GM12878 (cell line): ENCODE results near the gene MT1E. TPM values are rescaled to one million over a fixed set of nuclear protein-coding genes. Genes with fewer than 3 reads are reported as not detected.

Experiments used
- ATAC-seq: fragments of 200-7000 bp; cut with Tn5 transposase; 3 replicates; pipeline ENCODE4 v1.9.1; 2020; ENCODE audit warnings: mild to moderate bottlenecking, moderate library complexity
- BruUV-seq: library from RNA; stranded (reverse); fragments of 400-500 nt; replicated peaks from 2 replicates; lab custom pipeline; 2021; lab: Mats Ljungman, UMichigan
- CTCF ChIA-PET: fragments of 300-600 bp; sonication (Branson Sonifier 250); formaldehyde crosslinking; extraction: SDS; loops from one replicate; lab custom pipeline; 2021; ENCODE audit warnings: inconsistent platforms; lab: Yijun Ruan, JAX
- POLR2A ChIA-PET: fragments of 350-600 bp; formaldehyde crosslinking; extraction: SDS; loops from one replicate; lab custom pipeline; 2021; ENCODE audit warnings: inconsistent platforms; lab: Charles Lee
- RAD21 ChIA-PET: fragments of 300-600 bp; sonication (Branson Sonifier 250); formaldehyde crosslinking; loops from one replicate; lab custom pipeline; 2023; ENCODE audit warnings: antibody characterized with exemption; ENCODE audit not compliant: unreplicated experiment; lab: Charles Lee
- SMC1A ChIA-PET: fragments of 300-600 bp; sonication (Branson Sonifier 250); formaldehyde crosslinking; loops from one replicate; lab custom pipeline; 2023; ENCODE audit not compliant: unreplicated experiment, uncharacterized antibody; lab: Charles Lee
- DNase-seq: peaks from one replicate; pipeline ENCODE4 v3.0.0-alpha.2; 2011; ENCODE audit warnings: low read depth, low spot score
- FAIRE-seq: peaks from 3 replicates; lab custom pipeline; 2011; peaks lifted over from hg19 to GRCh38; lab: Jason Lieb, UNC
- H2AFZ ChIP-seq: 2 replicates; pipeline ENCODE4 v1.6.0; 2011; ENCODE audit warnings: low read depth, low read length, control low read depth; ENCODE audit not compliant: control insufficient read depth
- H3K27ac ChIP-seq: 2 replicates; pipeline ENCODE4 v1.5.1; 2011; ENCODE audit warnings: control low read depth; ENCODE audit not compliant: control insufficient read depth, insufficient read depth
- H3K27me3 ChIP-seq, 2 experiments: replicated peaks in 1 of 2; 2 replicates each; pipeline versions ENCODE4 v1.6.0 to v1.6.1; 2011; ENCODE audit warnings: low read length in 1 of 2; ENCODE audit not compliant: control insufficient read depth in 2 of 2, insufficient read depth in 2 of 2
- H3K36me3 ChIP-seq, 2 experiments: 2 replicates each; pipeline ENCODE4 v1.5.1; 2011; ENCODE audit warnings: low read length in 1 of 2; ENCODE audit not compliant: control insufficient read depth in 2 of 2, insufficient read depth in 2 of 2
- H3K4me1 ChIP-seq: 2 replicates; pipeline ENCODE4 v1.6.1; 2011; ENCODE audit warnings: mild to moderate bottlenecking, low read length, moderate library complexity, mixed read lengths; ENCODE audit not compliant: control insufficient read depth, insufficient read depth
- H3K4me2 ChIP-seq: 2 replicates; pipeline ENCODE4 v1.6.0; 2011; ENCODE audit warnings: control low read depth; ENCODE audit not compliant: control insufficient read depth, insufficient read depth
- H3K4me3 ChIP-seq: fragments of 200-600 bp; sonication (generic); 2 replicates; pipeline ENCODE4 v1.5.1; 2016
- H3K79me2 ChIP-seq: 2 replicates; pipeline ENCODE4 v1.6.0; 2011; ENCODE audit warnings: low read length; ENCODE audit not compliant: control insufficient read depth, insufficient read depth
- H3K9ac ChIP-seq: 2 replicates; pipeline ENCODE4 v1.8.0; 2011; ENCODE audit warnings: low read length, control low read depth, mixed read lengths; ENCODE audit not compliant: control insufficient read depth, insufficient read depth
- H3K9me3 ChIP-seq: replicated peaks from 3 replicates; pipeline ENCODE4 v1.5.1; 2011; ENCODE audit warnings: mild to moderate bottlenecking, low read length; ENCODE audit not compliant: control insufficient read depth, insufficient read depth
- H4K20me1 ChIP-seq: 2 replicates; pipeline ENCODE4 v1.6.0; 2011; ENCODE audit not compliant: control insufficient read depth, insufficient read depth
- CEBPB ChIP-seq, 2 experiments: fragments of 150-350 bp in 1 of 2; IDR thresholded peaks; 2 replicates each; pipeline ENCODE4 v1.6.1; 2012 to 2014; ENCODE audit warnings: low read depth in 2 of 2, low read length in 2 of 2, borderline replicate concordance in 1 of 2, inconsistent platforms in 1 of 2
- NBN ChIP-seq: fragments of 450-650 bp; IDR thresholded peaks from 2 replicates; pipeline ENCODE4 v1.6.1; 2016
- NFYB ChIP-seq: IDR thresholded peaks from 2 replicates; pipeline ENCODE4 v1.6.1; 2011; ENCODE audit warnings: low read depth, mild to moderate bottlenecking, low read length, improper control_type of control experiment, moderate library complexity; ENCODE audit not compliant: insufficient read depth
- PRDM15 ChIP-seq: fragments of 450-650 bp; formaldehyde crosslinking; IDR thresholded peaks from 2 replicates; pipeline ENCODE4 v1.4.0; 2020; ENCODE audit warnings: mild to moderate bottlenecking, moderate library complexity
- RAD51 ChIP-seq: fragments of 450-650 bp; IDR thresholded peaks from 2 replicates; pipeline ENCODE4 v1.6.1; 2016; ENCODE audit warnings: moderate library complexity, mild to moderate bottlenecking, inconsistent platforms
- RELB ChIP-seq: fragments of 450-650 bp; IDR thresholded peaks from 2 replicates; pipeline ENCODE4 v1.6.1; 2017; ENCODE audit warnings: low read depth, mild to moderate bottlenecking, moderate library complexity
- RFX5 ChIP-seq: IDR thresholded peaks from 2 replicates; pipeline ENCODE4 v1.6.1; 2011; ENCODE audit warnings: low read depth, low read length, improper control_type of control experiment
- SRF ChIP-seq, 2 experiments: IDR thresholded peaks; 2 replicates each; pipeline ENCODE4 v1.6.1; 2011; ENCODE audit warnings: low read depth in 2 of 2, low read length in 2 of 2, mild to moderate bottlenecking in 1 of 2, moderate library complexity in 1 of 2
- WGBS: methylation state at CpG from one replicate; pipeline ENCODE4 v1.1.6; 2016; ENCODE audit warnings: low lambda C conversion rate; ENCODE audit not compliant: insufficient replicate concordance, insufficient coverage; ENCODE audit errors: missing lambda C conversion rate; 5-methylcytosine and 5-hydroxymethylcytosine counted together
- in situ Hi-C: fragments of 300-500 bp; cut with MboI; formaldehyde crosslinking; loops from 9 replicates; pipeline ENCODE4 v1.14.3; 2018; ENCODE audit warnings: mixed read lengths
- intact Hi-C: fragments of 100-400 bp; cut with micrococcal nuclease; formaldehyde crosslinking; loops from one replicate; pipeline ENCODE4 v1.14.2; 2022; ENCODE audit not compliant: unreplicated experiment
- polyA plus RNA-seq, 11 experiments: library from polyadenylated mRNA; depleted of rRNA in 4 of 11; unstranded in 6 of 11; stranded (reverse) in 5 of 11; fragments of >200 nt; fragmentation: Nextera tagmentation in 4 of 11; fragmentation: Illumina TruSeq in 1 of 11; extraction: Ambion mirVana in 4 of 11; extraction: Trizol in 1 of 11; gene quantifications; 1 replicate in 1 of 11; 2 replicates in 10 of 11; pipeline versions ENCODE4 v1.2.1 to v1.2.3, GENCODE V29; 2011 to 2016; ENCODE audit warnings: inconsistent platforms in 2 of 11, missing spikeins in 2 of 11, low read depth in 1 of 11
- total RNA-seq, 4 experiments: library from RNA; depleted of rRNA in 3 of 4; stranded (reverse); fragments of >200 nt in 3 of 4; fragmentation: Illumina TruSeq in 1 of 4; extraction: Trizol in 1 of 4; gene quantifications; 2 replicates each; pipeline versions ENCODE4 v1.2.1 to v1.2.3, GENCODE V29; 2013 to 2021

Gene MT1E
- total and polyA plus RNA-seq, 10 of the 15 experiments (the other 5 are each of a cell fraction or from before 2014, with no cell fraction given) = 5.8 to 22.3 (median 16.5) TPM

- no peak for TF ChIP-seq PRDM15 (CRISPR knock-in tag)
- no peak for TF ChIP-seq NFYB
- no peak for TF ChIP-seq RAD51
- no peak for TF ChIP-seq SRF (IDR thresholded peaks at IDR 0.05; ENCODE audit: low read depth in 2 of 2, low read length in 2 of 2)
- TF ChIP-seq RELB = no peak
- no peak for TF ChIP-seq CEBPB (IDR thresholded peaks at IDR 0.05; ENCODE audit: borderline replicate concordance in 1 of 2, low read depth in 2 of 2, low read length in 2 of 2)
- TF ChIP-seq, all 136 proteins: peak for 0
These were observed 20.1 kb upstream of the MT1E start (continued) for GRCh38 chr16:56605475-56605874.

- H4K20me1 ChIP-seq = no peaks in the 10 kb centered on the region
- in situ Hi-C loops = no loop called here
- WGBS = 74% methylated on average over 3 of the region's 3 CpGs
- no TSS peak for BruUV-seq
- RAD21 ChIA-PET = interaction anchor here (0.9 to 4.9 kb wide), 3 partner anchors 24 to 95 kb away, joined by 3 to 44 read pairs (median 3); no protein-coding TSS in a partner anchor
- H3K27ac ChIP-seq = no peak overlapping the region
- H3K4me3 ChIP-seq = no peak overlapping the region
- SMC1A ChIA-PET = interaction anchor here (0.6 to 1.4 kb wide), 3 partner anchors 17 to 96 kb away, joined by 3 to 5 read pairs (median 3); partner anchors contain the start of gene MT3
- H3K36me3 ChIP-seq = no peaks in the 10 kb centered on the region
- no peak overlapping the region for H3K9ac ChIP-seq
- POLR2A ChIA-PET = no interaction called here
- H3K9me3 ChIP-seq = no peaks in the 10 kb centered on the region
- FAIRE-seq (no peak), DNase-seq (no peak), ATAC-seq (no peak)
- intact Hi-C loops = no loop called here
- H3K79me2 ChIP-seq = no peaks in the 10 kb centered on the region
- H3K4me2 ChIP-seq = no peak overlapping the region
- no peaks in the 10 kb centered on the region; a peak in 2 of 4 replicates for H3K27me3 ChIP-seq
- peaks cover 21% of the 10 kb centered on the region for H3K4me1 ChIP-seq
- CTCF ChIA-PET = interaction anchor here (1.2 to 10.0 kb wide), 4 partner anchors 29 to 96 kb away, joined by 3 to 77 read pairs (median 12); no protein-coding TSS in a partner anchor
- no peak overlapping the region for H2AFZ ChIP-seq
- no peak for TF ChIP-seq NBN
- no peak for TF ChIP-seq RFX5
- TF ChIP-seq PRDM15 (CRISPR knock-in tag) = no peak
These were observed 19.5 kb upstream of the MT1E start for GRCh38 chr16:56606071-56606475.
